IMR-90 (cell line): ENCODE data around the gene MAGEA3. TPM values are rescaled to one million over a fixed set of nuclear protein-coding genes. Genes with fewer than 3 reads are reported as not detected.

Source experiments
- ATAC-seq: fragments of 200-7000 bp; cut with Tn5 transposase; 2 replicates; pipeline ENCODE4 v1.9.1; 2020; ENCODE audit warnings: low read depth, mild to moderate bottlenecking, moderate library complexity
- BruUV-seq: library from RNA; stranded (reverse); fragments of 400-500 nt; replicated peaks from 2 replicates; lab custom pipeline; 2021; lab: Mats Ljungman, UMichigan
- CTCF ChIA-PET: fragments of 300-600 bp; formaldehyde crosslinking; extraction: SDS; loops from one replicate; lab custom pipeline; 2021; ENCODE audit warnings: antibody characterized with exemption; lab: Yijun Ruan, JAX
- POLR2A ChIA-PET: fragments of 300-600 bp; sonication (Branson Sonifier 250); formaldehyde crosslinking; loops from one replicate; lab custom pipeline; 2022; ENCODE audit warnings: antibody characterized with exemption; ENCODE audit not compliant: unreplicated experiment; lab: Charles Lee
- DNase-seq: peaks from one replicate; pipeline ENCODE4 v3.0.0; 2013
- H2AFZ ChIP-seq: replicated peaks from 2 replicates; pipeline ENCODE3; 2013; ENCODE audit warnings: low read length, mild to moderate bottlenecking; ENCODE audit not compliant: poor library complexity
- H2AK5ac ChIP-seq: 2 replicates; pipeline ENCODE4 v1.6.1; 2013; ENCODE audit warnings: low read depth, low read length, inconsistent platforms
- H2AK9ac ChIP-seq: replicated peaks from 2 replicates; pipeline ENCODE3; 2013; ENCODE audit warnings: mild to moderate bottlenecking, low read depth, low read length, moderate library complexity; ENCODE audit not compliant: poor library complexity
- H2BK120ac ChIP-seq: 2 replicates; pipeline ENCODE4 v1.6.1; 2013; ENCODE audit warnings: low read depth, low read length, inconsistent platforms
- H2BK15ac ChIP-seq: 3 replicates; pipeline ENCODE4 v1.6.1; 2013; ENCODE audit warnings: low read depth, low read length, inconsistent platforms
- H2BK20ac ChIP-seq: 2 replicates; pipeline ENCODE4 v1.6.1; 2013; ENCODE audit warnings: low read depth, mild to moderate bottlenecking, inconsistent platforms, low read length, moderate library complexity
- H2BK5ac ChIP-seq: 2 replicates; pipeline ENCODE4 v1.6.1; 2013; ENCODE audit warnings: mild to moderate bottlenecking, low read depth, low read length, inconsistent platforms; ENCODE audit not compliant: poor library complexity, severe bottlenecking
- H3K14ac ChIP-seq: replicated peaks from 2 replicates; pipeline ENCODE4 v1.6.1; 2013; ENCODE audit warnings: low read depth, low read length, inconsistent platforms
- H3K18ac ChIP-seq: 2 replicates; pipeline ENCODE4 v1.6.1; 2013; ENCODE audit warnings: low read depth, low read length, control low read depth
- H3K23ac ChIP-seq: 2 replicates; pipeline ENCODE4 v1.6.1; 2013; ENCODE audit warnings: low read depth, low read length, inconsistent platforms
- H3K27ac ChIP-seq: 2 replicates; pipeline ENCODE4 v1.5.1; 2013; ENCODE audit warnings: mild to moderate bottlenecking, control low read depth, low read length; ENCODE audit not compliant: insufficient read depth
- H3K27me3 ChIP-seq: 2 replicates; pipeline ENCODE4 v1.6.1; 2013; ENCODE audit warnings: low read length; ENCODE audit not compliant: control insufficient read depth, insufficient read depth
- H3K36me3 ChIP-seq: 2 replicates; pipeline ENCODE4 v1.6.1; 2013; ENCODE audit warnings: low read length, mixed read lengths; ENCODE audit not compliant: control insufficient read depth, insufficient read depth
- H3K4ac ChIP-seq: 2 replicates; pipeline ENCODE4 v1.6.1; 2013; ENCODE audit warnings: low read depth, low read length, inconsistent platforms
- H3K4me1 ChIP-seq: 2 replicates; pipeline ENCODE4 v1.6.1; 2013; ENCODE audit warnings: low read length, mixed read lengths; ENCODE audit not compliant: control insufficient read depth, insufficient read depth
- H3K4me2 ChIP-seq: 2 replicates; pipeline ENCODE4 v1.6.1; 2013; ENCODE audit warnings: low read depth, mild to moderate bottlenecking, control low read depth, low read length, moderate library complexity
- H3K4me3 ChIP-seq: 2 replicates; pipeline ENCODE4 v1.5.1; 2013; ENCODE audit warnings: low read depth, mild to moderate bottlenecking, control low read depth, low read length, moderate library complexity; ENCODE audit not compliant: insufficient read depth
- H3K56ac ChIP-seq: 2 replicates; pipeline ENCODE4 v1.6.1; 2013; ENCODE audit warnings: low read length, inconsistent platforms; ENCODE audit not compliant: insufficient read depth; ENCODE audit errors: extremely low read depth
- H3K79me1 ChIP-seq, 2 experiments: 2 replicates each; pipeline ENCODE4 v1.6.1; 2013; ENCODE audit warnings: low read length in 2 of 2, inconsistent platforms in 1 of 2, low read depth in 1 of 2
- H3K9ac ChIP-seq: 2 replicates; pipeline ENCODE4 v1.6.1; 2013; ENCODE audit warnings: low read depth, low read length, control low read depth
- H3K9me1 ChIP-seq: 2 replicates; pipeline ENCODE4 v1.6.1; 2013; ENCODE audit warnings: low read length, inconsistent platforms; ENCODE audit not compliant: insufficient read depth
- H3K9me3 ChIP-seq: 2 replicates; pipeline ENCODE4 v1.6.1; 2013; ENCODE audit warnings: low read length; ENCODE audit not compliant: control insufficient read depth, insufficient read depth
- H4K20me1 ChIP-seq: 2 replicates; pipeline ENCODE4 v1.6.1; 2013; ENCODE audit warnings: low read length, inconsistent platforms; ENCODE audit not compliant: insufficient read depth
- H4K5ac ChIP-seq: 2 replicates; pipeline ENCODE4 v1.6.1; 2013; ENCODE audit warnings: mild to moderate bottlenecking, low read depth, low read length, control low read depth
- H4K8ac ChIP-seq, 2 experiments: 2 replicates each; pipeline ENCODE4 v1.6.1; 2013; ENCODE audit warnings: low read depth in 2 of 2, low read length in 2 of 2, control low read depth in 1 of 2, inconsistent platforms in 1 of 2
- H4K91ac ChIP-seq: 2 replicates; pipeline ENCODE4 v1.6.1; 2013; ENCODE audit warnings: low read depth, low read length, inconsistent platforms; ENCODE audit not compliant: insufficient read depth
- CHD1 ChIP-seq: IDR thresholded peaks from 2 replicates; pipeline ENCODE4 v1.6.1; 2012; ENCODE audit warnings: low read depth, low read length, improper control_type of control experiment
- MAZ ChIP-seq: IDR thresholded peaks from 2 replicates; pipeline ENCODE4 v1.6.1; 2012; ENCODE audit warnings: low read depth, mild to moderate bottlenecking, low read length, improper control_type of control experiment, moderate library complexity, borderline replicate concordance
- MXI1 ChIP-seq: IDR thresholded peaks from 2 replicates; pipeline ENCODE4 v1.6.1; 2012; ENCODE audit warnings: low read depth, mild to moderate bottlenecking, low read length, moderate library complexity, borderline replicate concordance
- NFE2L2 ChIP-seq: fragments of 150-350 bp; IDR thresholded peaks from 2 replicates; pipeline ENCODE4 v1.6.1; 2016; ENCODE audit warnings: low read depth, mild to moderate bottlenecking, low read length
- POLR2A ChIP-seq: IDR thresholded peaks from 2 replicates; pipeline ENCODE4 v1.6.1; 2012; ENCODE audit warnings: mild to moderate bottlenecking, low read depth, low read length
- SMC3 ChIP-seq: fragments of 150-350 bp; IDR thresholded peaks from 2 replicates; pipeline ENCODE4 v1.6.1; 2016; ENCODE audit warnings: low read depth, mild to moderate bottlenecking, antibody characterized with exemption, low read length, moderate library complexity
- USF2 ChIP-seq: fragments of 150-350 bp; IDR thresholded peaks from 2 replicates; pipeline ENCODE4 v1.6.1; 2017; ENCODE audit warnings: mild to moderate bottlenecking, antibody characterized with exemption, low read length, low read depth
- WGBS, 2 experiments: methylation state at CpG; one replicate each; pipeline versions ENCODE4 v1.1.5 to v1.1.7; 2013; ENCODE audit warnings: missing lambda C conversion rate in 2 of 2; ENCODE audit not compliant: insufficient read length in 1 of 2; ENCODE audit errors: extremely low coverage in 2 of 2; 5-methylcytosine and 5-hydroxymethylcytosine counted together
- dilution Hi-C: fragments of 300-500 bp; cut with HindIII; formaldehyde crosslinking; loops from one replicate; pipeline ENCODE4 v1.14.3; 2018; ENCODE audit warnings: low sequenced_read_pairs; ENCODE audit not compliant: unreplicated experiment
- in situ Hi-C: fragments of 300-500 bp; cut with MboI; formaldehyde crosslinking; loops from 3 replicates; pipeline ENCODE4 v1.14.3; 2019; ENCODE audit warnings: low sequenced_read_pairs, inconsistent platforms, mixed read lengths
- intact Hi-C: fragments of 100-400 bp; cut with micrococcal nuclease; formaldehyde crosslinking; loops from 2 replicates; pipeline ENCODE4 v1.10.0; 2022
- polyA plus RNA-seq, 3 experiments: library from polyadenylated mRNA; depleted of rRNA; stranded (reverse); fragments of >200 nt; gene quantifications; 2 replicates each; pipeline ENCODE4 v1.2.3, GENCODE V29; 2012; ENCODE audit warnings: low replicate concordance in 1 of 3
- total RNA-seq: library from RNA; depleted of rRNA; stranded (reverse); fragments of >200 nt; gene quantifications from 2 replicates; pipeline ENCODE4 v1.2.3, GENCODE V29; 2012

MAGEA3 gene
- total and polyA plus RNA-seq, 2 of the 4 experiments (the other 2 are of a cell fraction), result not detected

GRCh38 chrX:152658302-152658701 is 40.3 kb upstream of the MAGEA3 start:
- Histone ChIP-seq H2BK5ac (no peak overlapping the region), H3K9ac (no peak overlapping the region), H3K56ac (no peak overlapping the region), H3K27me3 (no peaks in the 10 kb centered on the region), H2AK9ac (no peak overlapping the region), H3K79me1 (no peaks in the 10 kb centered on the region), H2BK15ac (no peak overlapping the region), H4K8ac (no peak overlapping the region), H2AK5ac (no peak overlapping the region), H3K18ac (no peak overlapping the region), H2AFZ (no peak overlapping the region), H3K4ac (no peak overlapping the region), H3K36me3 (no peaks in the 10 kb centered on the region), H3K23ac (no peak overlapping the region), H3K4me1 (no peaks in the 10 kb centered on the region), H3K9me3 (no peaks in the 10 kb centered on the region), H3K4me3 (no peak overlapping the region), H3K9me1 (no peaks in the 10 kb centered on the region), H4K5ac (no peak overlapping the region), H3K27ac (no peak overlapping the region), H3K14ac (no peak overlapping the region), H2BK120ac (no peak overlapping the region), H4K91ac (no peak overlapping the region), H4K20me1 (no peaks in the 10 kb centered on the region), H3K4me2 (no peak overlapping the region), H2BK20ac (no peak overlapping the region)
- in situ Hi-C loops (no loop called here), intact Hi-C loops (no loop called here), dilution Hi-C loops (no loop called here)
- POLR2A ChIA-PET, result no interaction called here
- TF ChIP-seq MXI1, result no peak
- no peak for TF ChIP-seq USF2
- TF ChIP-seq NFE2L2, result no peak
- no peak for TF ChIP-seq CHD1
- no peak for TF ChIP-seq MAZ
- TF ChIP-seq SMC3, result no peak
- no peak for TF ChIP-seq POLR2A
- CTCF ChIA-PET, result no interaction called here
- ATAC-seq (no peak), DNase-seq (no peak)
- no TSS peak for BruUV-seq
- no CpG with 5 or more reads among the region's 2 CpGs for WGBS, 2 experiments
